GM03348 (cell line): ENCODE data around the gene RPS29.
A peak's percentile ranks its signal among the peaks of the same experiment; 100 is the strongest.

ENCODE experiments used
- DNase-seq: peaks from one replicate; pipeline ENCODE4 v3.0.0; 2012; ENCODE audit warnings: low spot score

Gene RPS29

GRCh38 chr14:49550286-49551184 is 35.6 kb downstream of the RPS29 start:
- DNase-seq, result peak; percentile 24

GRCh38 chr14:49549881-49550280 is 36.3 kb downstream of the RPS29 start:
- peak; percentile 11 for DNase-seq

- no peak for DNase-seq
These were observed 36.7 kb downstream of the RPS29 start for GRCh38 chr14:49549446-49549845.

- DNase-seq, result no peak
These were observed 39.4 kb downstream of the RPS29 start for GRCh38 chr14:49546766-49547165.

DNA sequence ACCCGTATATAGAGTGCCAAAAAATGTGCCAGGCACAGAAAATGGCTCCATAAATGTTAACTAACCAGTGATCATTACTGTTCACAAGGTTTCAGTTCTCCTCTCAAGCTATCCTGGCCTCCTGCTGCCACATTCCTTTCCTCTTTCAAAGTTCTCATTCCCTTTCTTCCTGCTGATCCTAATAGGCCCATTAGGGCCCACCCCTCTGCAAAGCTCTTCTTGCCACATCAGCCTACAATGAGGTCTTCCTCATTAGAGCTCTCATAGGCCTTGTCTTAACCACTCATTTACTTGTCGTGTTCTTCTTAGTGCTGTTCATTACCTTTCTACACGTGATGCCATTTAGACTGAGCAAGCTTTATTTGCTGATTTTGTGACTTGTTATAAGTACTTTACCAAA is 40.5 kb downstream of the RPS29 start:
- DNase-seq, result no peak

GRCh38 chr14:49545071-49545470 is 41.1 kb downstream of the RPS29 start:
- no peak for DNase-seq

GRCh38 chr14:49541049-49541448 is 45.1 kb downstream of the RPS29 start:
- DNase-seq, result no peak

DNA sequence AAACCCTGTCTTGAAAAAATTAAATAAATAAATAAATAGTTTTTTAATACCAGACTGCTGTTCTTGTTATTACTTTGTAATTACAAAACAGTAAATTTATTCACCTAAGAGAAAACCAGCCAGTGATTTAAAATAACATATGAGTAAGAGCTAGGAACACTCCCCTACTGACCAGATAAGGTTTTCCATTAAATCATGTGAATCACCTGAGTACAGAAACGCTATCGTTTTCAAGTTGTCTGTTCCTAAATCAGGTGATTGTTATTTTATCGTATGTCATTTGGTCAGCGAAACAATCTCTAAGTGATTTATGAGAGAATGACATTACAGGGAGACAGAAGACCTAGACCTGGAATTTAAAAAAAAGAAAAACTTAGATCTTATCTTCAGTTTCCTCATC is 47.3 kb downstream of the RPS29 start:
- no peak for DNase-seq
